IPS-18c (cell line): ENCODE data around the gene KTN1.

Experiments used
- H3K4me3 ChIP-seq: 2 replicates; pipeline ENCODE4 v1.7.0; 2013; ENCODE audit warnings: low read depth, mild to moderate bottlenecking, low read length, moderate library complexity; ENCODE audit not compliant: insufficient read depth
- H3K9me3 ChIP-seq: one replicate; pipeline ENCODE4 v1.6.1; 2013; ENCODE audit warnings: mild to moderate bottlenecking, low read length, moderate library complexity; ENCODE audit not compliant: control insufficient read depth, insufficient read depth

The KTN1 gene

DNA sequence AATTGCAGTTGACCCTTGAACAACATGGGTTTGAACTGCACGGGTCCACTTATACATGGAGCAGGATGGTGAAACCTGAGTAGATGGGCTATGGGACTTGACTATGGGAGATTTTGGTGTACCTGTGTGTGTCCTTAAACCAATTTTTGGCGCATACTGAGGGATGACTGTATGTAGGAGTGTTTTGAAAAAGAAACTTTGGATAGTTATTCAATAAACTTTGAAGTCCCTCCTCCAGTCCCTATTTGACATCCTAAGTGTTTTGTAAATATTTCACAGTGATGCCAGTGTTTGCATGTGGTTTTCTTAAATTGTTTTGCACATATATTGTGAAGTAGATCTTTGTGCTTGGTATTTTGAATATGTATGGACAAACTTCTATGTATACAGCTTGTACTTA, 12.4 kb downstream of the KTN1 start:
- no peaks in the 10 kb centered on the region for H3K9me3 ChIP-seq

DNA sequence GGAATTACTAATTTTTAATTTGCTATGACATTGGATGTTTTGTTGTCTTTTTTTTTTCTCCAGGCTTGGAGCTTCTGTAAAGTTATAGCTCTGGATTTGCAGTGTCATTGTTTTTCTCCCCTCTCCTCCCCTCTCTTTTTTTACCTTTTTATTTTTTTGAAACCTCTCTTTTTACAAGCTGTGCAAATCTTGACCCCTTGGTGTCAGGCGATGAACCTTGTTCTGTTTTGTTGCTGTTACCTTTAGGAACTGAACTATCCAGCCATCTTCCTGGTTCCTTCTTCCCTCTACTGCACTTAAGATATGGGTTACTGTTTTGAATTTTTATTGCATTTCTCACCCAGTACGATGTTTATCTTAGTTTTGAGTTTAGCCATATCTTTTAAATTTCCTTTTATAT, 13.7 kb downstream of the KTN1 start:
- no peak overlapping the region for H3K4me3 ChIP-seq
- no peaks in the 10 kb centered on the region for H3K9me3 ChIP-seq

More for the DNA sequence above, 12.4 kb downstream of the KTN1 start:
- H3K4me3 ChIP-seq = no peak overlapping the region

DNA sequence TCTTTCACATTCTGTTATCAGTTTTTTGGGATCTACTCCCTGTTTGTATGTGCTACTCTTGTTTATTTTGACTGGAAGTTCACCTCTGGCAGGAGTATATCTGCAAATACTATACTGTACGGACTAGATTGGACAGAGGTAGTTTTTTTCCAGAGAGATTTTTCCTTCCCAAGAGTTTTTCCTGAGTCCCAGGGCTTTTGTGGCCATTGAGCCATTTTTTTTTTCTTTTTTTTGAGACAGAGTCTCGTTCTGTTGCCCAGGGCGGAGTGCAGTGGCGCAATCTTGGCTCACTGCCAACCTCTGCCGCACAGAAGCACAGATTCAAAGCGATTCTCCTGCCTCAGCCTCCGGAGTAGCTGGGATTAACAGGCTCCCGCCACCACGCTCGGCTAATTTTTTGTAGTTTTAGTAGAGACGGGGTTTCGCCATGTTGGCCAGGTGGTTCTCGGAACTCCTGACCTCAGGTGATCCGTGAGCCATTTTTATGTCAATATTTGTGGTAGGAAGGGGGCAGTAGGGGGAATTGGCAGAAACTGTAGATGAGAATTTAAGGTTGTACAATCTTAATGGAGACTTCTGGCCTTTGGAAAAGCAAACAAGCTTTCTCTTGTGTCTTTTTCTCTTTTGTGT, 19.4 kb downstream of the KTN1 start:
- Histone ChIP-seq H3K4me3 (no peak overlapping the region), H3K9me3 (no peaks in the 10 kb centered on the region)

DNA sequence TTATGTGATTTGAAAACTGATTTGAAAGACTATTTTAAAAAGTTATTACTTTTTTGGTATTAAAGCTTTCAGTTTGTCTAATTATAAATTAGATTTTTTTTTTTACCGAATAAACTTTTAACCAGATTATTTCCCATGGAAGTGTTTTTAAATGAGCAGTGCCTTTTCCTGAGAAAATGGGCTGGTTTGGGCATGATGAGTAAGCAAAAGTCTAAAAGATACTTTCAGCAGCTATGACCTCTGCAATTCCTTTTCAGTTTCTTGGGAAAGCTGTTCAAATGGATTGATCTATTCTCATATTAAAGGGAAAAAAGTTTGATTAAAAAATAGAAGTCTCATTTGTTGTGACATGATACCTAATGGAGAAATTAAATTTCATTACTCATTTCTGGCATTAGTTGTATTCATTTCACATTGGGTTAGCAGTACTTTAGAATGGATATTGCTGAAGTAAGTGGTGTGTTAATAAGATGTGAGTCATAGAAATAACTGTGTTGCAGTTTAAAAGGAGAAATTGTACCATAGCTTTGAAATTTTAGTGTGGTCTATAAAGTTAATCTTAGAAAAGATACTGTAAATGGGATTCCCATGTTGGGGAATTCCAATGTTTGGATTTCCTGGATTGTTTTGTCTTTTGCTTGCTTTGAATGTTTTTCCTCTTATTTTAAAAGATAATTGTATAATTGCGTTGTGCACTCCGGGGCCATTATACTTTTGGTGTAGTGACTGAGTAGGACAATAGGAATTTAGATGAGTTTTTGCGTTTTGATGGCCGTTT, 21.0 kb downstream of the KTN1 start:
- H3K9me3 ChIP-seq = no peaks in the 10 kb centered on the region
- H3K4me3 ChIP-seq = no peak overlapping the region

DNA sequence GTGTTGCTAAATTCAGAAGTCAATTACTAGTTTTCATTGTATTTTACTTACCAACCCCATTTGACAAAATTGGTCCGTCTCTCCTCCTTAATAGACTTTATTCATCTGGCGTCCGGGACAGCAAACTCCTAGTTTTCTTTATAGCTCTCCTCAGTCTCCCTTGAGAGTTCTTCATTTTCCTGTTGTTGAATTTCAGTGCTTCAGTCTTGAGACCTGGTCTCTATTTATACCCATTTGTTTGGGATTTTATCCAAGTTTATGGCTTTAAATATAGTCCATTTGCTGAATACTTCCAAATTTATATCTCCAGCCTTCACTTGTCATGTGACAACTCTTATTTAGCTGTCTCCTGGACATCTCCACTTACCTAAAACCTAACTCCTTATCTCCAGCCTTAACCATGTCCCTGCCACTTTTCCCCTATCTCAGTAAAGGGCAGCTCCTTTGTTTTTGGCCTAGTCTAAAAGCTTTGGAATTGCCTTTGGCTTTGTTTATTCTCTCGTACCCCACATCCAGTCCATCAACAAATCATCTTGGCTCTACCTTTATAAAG, 23.5 kb downstream of the KTN1 start:
- no peak overlapping the region for H3K4me3 ChIP-seq

DNA sequence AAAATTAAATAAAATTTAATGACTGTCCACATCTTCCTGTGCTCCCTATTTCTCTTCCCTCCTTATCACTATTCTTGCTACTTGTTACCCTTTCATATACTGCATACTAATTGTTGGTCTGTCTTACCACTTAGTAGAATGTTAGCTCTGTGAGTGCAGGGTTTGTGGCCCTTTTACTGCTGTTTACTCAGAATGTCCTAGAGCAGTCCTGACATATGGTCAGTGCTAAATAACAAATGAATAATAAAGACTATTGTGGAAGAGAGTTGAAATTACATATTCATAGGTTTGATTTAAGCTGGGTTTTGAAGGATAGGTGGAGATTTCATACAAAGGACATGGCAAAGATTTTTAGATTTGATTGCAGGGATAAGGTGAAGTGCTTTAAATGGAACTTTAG, 24.5 kb downstream of the KTN1 start:
- H3K9me3 ChIP-seq = no peaks in the 10 kb centered on the region
- H3K4me3 ChIP-seq = no peak overlapping the region

More for the DNA sequence above, 23.5 kb downstream of the KTN1 start:
- H3K9me3 ChIP-seq = no peaks in the 10 kb centered on the region

DNA sequence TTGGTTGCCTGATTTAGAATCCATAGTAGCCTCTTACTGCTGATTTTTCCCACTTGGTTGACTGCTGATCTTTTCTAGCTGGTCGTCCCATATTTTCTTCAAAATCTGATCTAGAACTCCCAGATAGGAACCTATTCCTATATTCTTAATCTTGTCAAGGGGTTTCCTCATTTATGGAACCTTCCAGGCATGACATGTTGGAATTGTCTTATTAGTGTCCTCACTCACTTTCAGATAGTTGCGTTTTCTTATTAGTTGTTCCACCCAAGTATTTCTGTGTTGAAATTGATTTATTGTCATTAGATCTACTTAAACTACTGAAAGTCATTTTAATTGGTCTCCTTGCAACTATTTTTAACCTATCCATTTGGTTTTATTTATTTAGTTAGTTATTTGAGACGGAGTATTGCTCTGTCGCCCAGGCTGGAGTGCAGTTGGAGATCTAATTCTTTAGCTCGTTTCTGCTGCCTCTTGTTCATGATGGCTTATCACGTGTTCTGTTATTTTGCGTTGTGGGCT, 25.0 kb downstream of the KTN1 start:
- Histone ChIP-seq H3K9me3 (no peaks in the 10 kb centered on the region), H3K4me3 (no peak overlapping the region)

DNA sequence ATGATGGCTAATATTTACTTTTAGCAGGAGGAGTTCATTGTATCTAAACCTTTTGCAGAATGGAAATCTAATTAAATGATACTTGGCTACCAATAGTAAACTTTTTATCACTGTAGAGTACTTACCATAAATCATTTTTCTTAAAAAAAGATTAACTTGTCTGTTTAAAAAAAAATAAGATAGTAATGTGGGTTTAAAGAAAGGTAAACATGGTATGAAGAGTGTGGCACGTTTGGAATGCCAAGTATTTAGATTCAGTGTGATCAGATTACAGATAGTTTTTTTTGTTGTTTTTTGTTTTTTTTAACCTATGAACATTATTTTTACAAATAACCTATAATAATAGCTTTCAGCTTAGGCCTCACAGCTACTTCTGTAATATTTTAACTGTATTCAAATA, 25.8 kb downstream of the KTN1 start:
- no peak overlapping the region for H3K4me3 ChIP-seq
- no peaks in the 10 kb centered on the region for H3K9me3 ChIP-seq

DNA sequence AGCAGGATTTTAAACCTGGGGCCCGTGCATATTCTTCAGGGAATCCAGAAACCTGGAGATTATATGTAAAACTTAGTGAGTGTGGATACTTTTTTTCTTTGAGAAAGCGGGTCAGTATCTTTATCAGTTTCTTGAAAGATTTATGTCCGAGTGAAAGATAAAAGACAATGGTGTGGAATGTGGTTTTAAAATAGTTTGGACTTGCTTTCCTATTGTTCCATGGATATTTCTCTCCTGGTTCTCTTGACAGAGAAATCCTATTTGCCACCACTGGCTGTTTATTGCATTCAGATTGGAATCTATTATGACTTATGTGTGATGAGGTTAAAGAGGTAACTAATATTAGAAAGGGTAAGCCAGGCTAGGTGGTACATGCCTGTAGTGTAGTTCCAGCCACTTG, 27.4 kb downstream of the KTN1 start:
- Histone ChIP-seq H3K4me3 (no peak overlapping the region), H3K9me3 (no peaks in the 10 kb centered on the region)

DNA sequence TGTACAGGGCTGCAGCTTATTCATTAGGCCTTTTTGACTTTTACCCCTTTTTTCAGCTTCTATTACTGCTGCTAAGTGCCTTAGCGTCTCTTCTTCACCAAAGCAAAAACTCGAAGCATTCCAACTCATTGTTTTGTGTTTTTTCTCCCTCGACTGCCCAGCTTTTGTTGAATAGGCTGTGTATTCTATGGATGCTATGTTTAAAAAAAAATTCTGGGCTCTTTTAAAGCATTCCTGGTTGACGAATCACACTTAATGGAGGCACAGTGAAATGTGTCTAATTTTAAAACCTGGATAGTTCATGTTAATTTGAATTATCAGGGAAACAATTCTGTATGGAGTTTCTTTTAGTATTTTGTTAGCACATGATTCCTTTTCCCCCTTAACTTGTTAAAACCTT, 29.7 kb downstream of the KTN1 start:
- Histone ChIP-seq H3K4me3 (no peak overlapping the region), H3K9me3 (no peaks in the 10 kb centered on the region)

DNA sequence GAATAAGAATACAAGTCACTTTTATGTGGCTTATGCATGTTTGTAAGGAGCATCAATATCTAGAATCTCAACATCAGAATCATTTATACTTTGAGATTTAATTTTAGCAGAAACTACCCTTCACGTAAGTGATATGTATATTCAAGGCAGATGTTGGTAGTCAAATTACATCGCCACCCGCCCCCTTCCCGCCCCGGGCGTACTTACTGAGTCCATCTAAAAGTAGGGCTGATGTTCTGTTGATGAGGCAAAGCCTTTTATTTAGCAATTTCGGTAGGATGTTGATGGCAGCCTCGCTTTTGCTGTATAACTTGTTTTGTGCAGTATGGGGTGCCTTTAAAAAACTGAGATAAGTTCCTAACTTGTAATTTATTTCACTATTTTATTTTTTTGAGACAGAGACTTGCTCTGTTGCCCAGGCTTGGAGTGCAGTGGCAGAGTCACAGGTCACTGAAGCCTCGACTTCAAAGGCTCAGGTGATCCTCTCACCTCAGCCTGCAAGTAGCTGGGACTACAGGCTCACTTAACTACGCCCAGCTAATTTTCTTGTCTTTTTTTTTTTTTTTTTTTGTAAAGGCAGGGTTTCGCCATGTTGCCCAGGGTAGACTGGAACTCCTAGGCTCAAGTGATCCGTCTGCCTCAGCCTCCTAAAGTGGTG, 30.8 kb downstream of the KTN1 start:
- no peak overlapping the region for H3K4me3 ChIP-seq

DNA sequence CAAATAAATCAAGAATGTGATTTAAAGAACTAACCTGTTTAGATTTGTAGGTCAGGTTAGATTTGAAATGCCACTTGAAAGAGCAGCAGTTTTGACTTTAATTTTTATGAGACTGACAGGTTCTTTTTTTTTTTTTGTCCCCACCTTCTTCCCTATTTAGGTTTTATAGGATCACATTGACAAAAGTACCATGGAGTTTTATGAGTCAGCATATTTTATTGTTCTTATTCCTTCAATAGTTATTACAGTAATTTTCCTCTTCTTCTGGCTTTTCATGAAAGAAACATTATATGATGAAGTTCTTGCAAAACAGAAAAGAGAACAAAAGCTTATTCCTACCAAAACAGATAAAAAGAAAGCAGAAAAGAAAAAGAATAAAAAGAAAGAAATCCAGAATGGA, 31.9 kb downstream of the KTN1 start:
- Histone ChIP-seq H3K9me3 (no peaks in the 10 kb centered on the region), H3K4me3 (no peak overlapping the region)

More for the DNA sequence above, 30.8 kb downstream of the KTN1 start:
- no peaks in the 10 kb centered on the region for H3K9me3 ChIP-seq

DNA sequence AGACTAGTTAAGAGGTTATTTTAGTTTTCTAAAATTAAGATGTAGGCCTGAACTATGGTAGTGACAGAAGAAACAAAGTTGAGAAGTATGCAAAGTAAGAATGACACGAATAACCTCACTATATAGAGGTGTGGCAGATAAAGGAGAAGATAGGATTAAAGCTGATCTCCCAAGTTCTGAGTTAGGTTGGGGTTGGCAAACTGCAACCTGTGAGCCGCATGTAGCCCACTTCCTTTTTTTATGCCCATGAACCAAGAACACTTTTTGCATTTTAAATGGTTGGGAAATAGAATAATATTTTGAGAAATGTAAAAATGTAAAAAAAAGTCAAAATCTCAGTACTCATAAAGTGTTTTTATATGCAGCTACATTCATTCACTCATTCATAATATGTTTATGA, 34.3 kb downstream of the KTN1 start:
- Histone ChIP-seq H3K4me3 (no peak overlapping the region), H3K9me3 (peaks cover under 1% of the 10 kb centered on the region)

DNA sequence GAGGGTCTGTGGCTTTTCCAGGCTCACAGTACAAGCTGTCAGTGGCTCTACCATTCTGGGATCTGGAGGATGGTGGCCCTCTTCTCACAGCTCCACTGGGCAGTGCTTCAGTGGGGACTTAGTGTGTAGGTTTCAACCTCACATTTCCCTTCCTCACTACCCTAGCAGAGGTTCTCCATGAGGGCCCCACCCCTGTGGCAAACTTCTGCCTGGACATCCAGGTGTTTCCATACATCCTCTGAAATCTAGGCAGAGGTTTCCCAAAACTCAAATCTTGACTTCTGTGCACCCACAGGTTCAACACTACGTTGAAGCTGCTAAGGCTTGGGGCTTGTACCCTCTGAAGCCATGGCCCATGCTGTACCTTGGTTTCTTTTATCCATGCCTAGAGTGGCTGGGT, 40.3 kb downstream of the KTN1 start:
- H3K4me3 ChIP-seq = no peak overlapping the region; the same call in 1 of the 2 replicates

DNA sequence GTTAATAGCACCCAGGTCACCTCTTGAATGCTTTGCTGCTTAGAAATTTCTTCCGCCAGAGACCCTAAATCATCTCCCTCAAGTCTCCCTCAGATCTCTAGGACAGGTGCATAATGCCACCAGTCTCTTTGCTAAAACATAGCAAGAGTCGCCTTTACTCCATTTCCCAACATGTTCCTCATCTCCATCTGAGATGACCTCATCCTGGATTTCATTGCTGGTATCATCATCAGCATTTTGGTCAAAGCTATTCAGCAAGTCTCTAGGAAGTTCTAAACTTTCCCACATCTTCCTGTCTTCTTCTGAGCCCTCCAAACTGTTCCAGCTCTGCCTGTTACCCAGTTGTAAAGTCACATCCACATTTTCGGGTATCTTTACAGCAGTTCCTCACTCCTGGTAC, 41.0 kb downstream of the KTN1 start:
- no peak overlapping the region for H3K4me3 ChIP-seq
- H3K9me3 ChIP-seq = peaks cover 7% of the 10 kb centered on the region

More for the DNA sequence above, 40.3 kb downstream of the KTN1 start:
- peaks cover 7% of the 10 kb centered on the region for H3K9me3 ChIP-seq

DNA sequence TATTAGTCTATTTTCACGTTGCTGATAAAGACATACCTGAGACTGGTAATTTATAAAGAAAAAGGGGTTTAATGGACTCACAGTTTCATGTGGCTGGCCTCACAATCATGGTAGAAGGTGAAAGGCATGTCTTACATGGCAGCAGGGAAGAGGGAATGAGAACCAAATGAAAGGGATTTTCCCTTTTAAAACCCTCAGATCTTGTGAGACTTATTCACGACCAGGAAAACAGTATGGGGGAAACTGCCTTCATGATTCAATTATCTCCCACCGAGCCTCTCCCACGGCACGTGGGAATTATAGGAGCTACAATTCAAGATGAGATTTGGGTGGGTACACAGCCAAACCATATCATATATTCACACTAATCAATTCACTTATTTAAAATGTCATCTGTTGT, 41.4 kb downstream of the KTN1 start:
- Histone ChIP-seq H3K4me3 (no peak overlapping the region), H3K9me3 (peaks cover 7% of the 10 kb centered on the region)

DNA sequence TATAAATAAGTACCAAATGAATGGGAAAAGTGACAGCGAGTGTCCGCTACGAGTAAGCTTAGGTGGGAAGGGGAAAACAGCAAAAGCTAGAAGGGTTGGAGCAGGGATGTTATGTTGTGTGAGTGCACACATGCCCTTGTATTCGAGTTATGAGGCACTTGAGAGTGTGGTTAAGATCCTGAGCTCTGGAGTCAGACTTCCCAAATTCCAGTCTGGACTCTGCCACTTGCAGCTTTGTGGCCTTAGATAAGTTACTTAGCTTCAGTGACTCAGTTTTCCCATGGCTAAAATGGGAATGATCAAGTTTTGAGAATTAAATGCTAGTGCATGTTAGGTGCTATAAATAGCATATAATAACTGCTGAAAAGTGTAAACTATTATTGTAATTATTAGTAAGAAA, 44.9 kb downstream of the KTN1 start:
- H3K4me3 ChIP-seq = no peak overlapping the region
- peaks cover 3% of the 10 kb centered on the region for H3K9me3 ChIP-seq

DNA sequence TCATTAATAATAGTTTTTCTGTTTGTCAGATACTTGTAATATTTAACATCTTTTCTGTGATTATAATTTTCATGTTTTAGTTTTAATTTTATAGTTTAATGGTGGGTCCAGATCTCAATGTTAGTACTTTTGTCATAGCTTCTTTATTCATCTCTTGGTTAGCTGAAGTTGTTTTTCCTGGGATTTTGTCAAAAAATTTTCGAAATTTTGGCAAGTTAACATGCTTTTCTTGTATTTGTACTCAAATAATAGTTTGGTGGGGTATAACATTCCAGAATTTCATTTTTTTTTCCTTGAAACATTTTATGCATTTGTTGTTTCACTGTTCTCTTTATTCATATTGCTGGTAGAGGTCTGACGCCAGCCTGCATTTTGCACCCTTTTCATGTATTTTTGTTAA, 45.5 kb downstream of the KTN1 start:
- no peak overlapping the region for H3K4me3 ChIP-seq

More for the DNA sequence above, 45.5 kb downstream of the KTN1 start:
- no peaks in the 10 kb centered on the region for H3K9me3 ChIP-seq
